Psoas muscle (tissue), 8 donors: ENCODE data around the gene AOPEP. TPM values are rescaled to one million over a fixed set of nuclear protein-coding genes. Genes with fewer than 3 reads are reported as not detected.

Experiments used
- ATAC-seq, 4 donors: fragments of 200-7000 bp; cut with Tn5 transposase; one replicate each; pipeline ENCODE4 v1.9.1; 2020; ENCODE audit warnings: moderate library complexity in 3 of 4, mild to moderate bottlenecking in 2 of 4
- DNase-seq, 2 donors: peaks; one replicate each; pipeline ENCODE4 v3.0.0-alpha.2; 2020
- H3K27ac ChIP-seq: fragments of 200-600 bp; one replicate; pipeline ENCODE4 v1.8.0; 2022
- H3K27me3 ChIP-seq, 3 donors: fragments of 200-600 bp in 1 of 3; one replicate each; pipeline versions ENCODE4 v1.6.1 to v1.8.0; 2013 to 2022; ENCODE audit warnings: low read length in 2 of 3, mild to moderate bottlenecking in 2 of 3, moderate library complexity in 1 of 3; ENCODE audit not compliant: insufficient read depth in 3 of 3
- H3K36me3 ChIP-seq, 2 donors: fragments of 200-600 bp in 1 of 2; one replicate each; pipeline versions ENCODE4 v1.6.1 to v1.8.0; 2013 to 2022; ENCODE audit warnings: low read depth in 1 of 2, mild to moderate bottlenecking in 1 of 2, moderate library complexity in 1 of 2; ENCODE audit not compliant: insufficient read depth in 1 of 2
- H3K4me1 ChIP-seq: fragments of 200-600 bp; one replicate; pipeline ENCODE4 v1.8.0; 2022
- H3K4me3 ChIP-seq: fragments of 200-600 bp; one replicate; pipeline ENCODE4 v1.8.0; 2022; ENCODE audit warnings: mild to moderate bottlenecking
- H3K9me3 ChIP-seq: fragments of 200-600 bp; one replicate; pipeline ENCODE4 v1.8.0; 2022
- WGBS, 3 donors: extraction: QIAGEN DNeasy Blood & Tissue Kit; methylation state at CpG; one replicate each; pipeline versions ENCODE4 v1.1.6 to v1.1.7; 2013; 5-methylcytosine and 5-hydroxymethylcytosine counted together
- intact Hi-C, 2 donors: fragments of 100-400 bp; cut with DNase I; formaldehyde crosslinking; loops; one replicate each; pipeline versions ENCODE4 v1.11.0 to v1.14.2; 2022
- polyA plus RNA-seq, 3 donors: library from polyadenylated mRNA; stranded (reverse); fragments of 200-250 nt; gene quantifications; one replicate each; pipeline ENCODE4 v1.2.3, GENCODE V29; 2013
- total RNA-seq, 4 donors: library from RNA; stranded (reverse); fragmentation: NEBNext Ultra II Directional in 2 of 4; extraction: Animal tissue kit (Norgen Biotek cat#: 25700) in 2 of 4; gene quantifications; one replicate each; pipeline versions ENCODE4 v1.2.1 to v1.2.4, GENCODE V29; 2021 to 2023
- TF ChIP-seq, protein P1 (sequence below): fragments of 200-600 bp; IDR thresholded peaks from one replicate; pipeline ENCODE4 v1.8.0; 2022; ENCODE audit warnings: antibody characterized with exemption
- donor health status: healthy with polysubstance abuse.
- donor health status: DM: no; HTN: no; CAD: no; lungs with moderate emphysema.
- donor health status: Bipolar disorder and iron deficiency.
- donor health status: healthy.
- donor health status: DM: yes; HTN: yes; CAD: no.
- donor health status: DM: no; HTN: no; CAD: no.
- donor health status: DM: no; HTN: no; CAD: no.
- donor health status: DM: yes; HTN: yes; CAD: no.

The AOPEP gene
- total and polyA plus RNA-seq, 7 donors: 46.4 to 96.9 (median 78.6) TPM

GRCh38 chr9:94824411-94824810, 97.9 kb downstream of the AOPEP start:
- DNase-seq: no peak
- Histone ChIP-seq H3K4me1 (peaks cover 43% of the 10 kb centered on the region), H3K27ac (no peak overlapping the region), H3K9me3 (no peaks in the 10 kb centered on the region), H3K36me3 (no peaks in the 10 kb centered on the region), H3K27me3 (no peaks in the 10 kb centered on the region), H3K4me3 (no peak overlapping the region)
- WGBS, 3 donors: 63 to 83% (median 64%) methylated on average over 2 of the region's 2 CpGs
- intact Hi-C loops: no loop called here
- no peak for ATAC-seq
- TF ChIP-seq, protein P1, sequence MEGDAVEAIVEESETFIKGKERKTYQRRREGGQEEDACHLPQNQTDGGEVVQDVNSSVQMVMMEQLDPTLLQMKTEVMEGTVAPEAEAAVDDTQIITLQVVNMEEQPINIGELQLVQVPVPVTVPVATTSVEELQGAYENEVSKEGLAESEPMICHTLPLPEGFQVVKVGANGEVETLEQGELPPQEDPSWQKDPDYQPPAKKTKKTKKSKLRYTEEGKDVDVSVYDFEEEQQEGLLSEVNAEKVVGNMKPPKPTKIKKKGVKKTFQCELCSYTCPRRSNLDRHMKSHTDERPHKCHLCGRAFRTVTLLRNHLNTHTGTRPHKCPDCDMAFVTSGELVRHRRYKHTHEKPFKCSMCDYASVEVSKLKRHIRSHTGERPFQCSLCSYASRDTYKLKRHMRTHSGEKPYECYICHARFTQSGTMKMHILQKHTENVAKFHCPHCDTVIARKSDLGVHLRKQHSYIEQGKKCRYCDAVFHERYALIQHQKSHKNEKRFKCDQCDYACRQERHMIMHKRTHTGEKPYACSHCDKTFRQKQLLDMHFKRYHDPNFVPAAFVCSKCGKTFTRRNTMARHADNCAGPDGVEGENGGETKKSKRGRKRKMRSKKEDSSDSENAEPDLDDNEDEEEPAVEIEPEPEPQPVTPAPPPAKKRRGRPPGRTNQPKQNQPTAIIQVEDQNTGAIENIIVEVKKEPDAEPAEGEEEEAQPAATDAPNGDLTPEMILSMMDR: no peak

- no peaks in the 10 kb centered on the region for H3K27me3 ChIP-seq
- no peaks in the 10 kb centered on the region for H3K36me3 ChIP-seq
- H3K9me3 ChIP-seq: no peaks in the 10 kb centered on the region
- peak overlapping the region; percentile 53 for H3K27ac ChIP-seq
- DNase-seq (no peak), ATAC-seq (no peak)
- 37 to 70% (median 53%) methylated on average over 12 of the region's 12 CpGs for WGBS, 3 donors
- peaks cover 43% of the 10 kb centered on the region for H3K4me1 ChIP-seq
- peak overlapping the region; percentile 10 for H3K4me3 ChIP-seq
- intact Hi-C loops: loop anchor here in 1 of 2 donors (5.0 kb wide), 1 partner anchor 37 kb away; no protein-coding TSS in a partner anchor
- TF ChIP-seq, protein P1: no peak
These were observed 98.6 kb downstream of the AOPEP start for GRCh38 chr9:94824913-94825610.

DNA sequence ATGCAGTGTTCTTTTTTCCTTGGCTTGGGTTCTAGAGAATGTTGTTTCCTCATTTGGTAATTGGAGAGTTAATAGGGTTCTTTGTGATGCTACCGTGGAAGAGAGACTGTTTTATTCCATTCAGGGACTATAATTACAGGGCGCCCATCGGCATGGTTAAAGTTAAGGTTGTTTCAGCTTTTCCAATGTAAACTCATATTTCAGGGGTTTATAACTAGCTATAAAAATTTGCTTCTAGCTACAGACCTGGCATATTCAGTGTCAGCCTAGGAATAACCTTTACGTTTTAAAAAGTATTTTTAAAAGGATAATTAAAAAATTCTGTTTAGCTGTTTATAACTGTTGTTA, 99.1 kb downstream of the AOPEP start:
- peak overlapping the region; percentile 53 for H3K27ac ChIP-seq
- H3K9me3 ChIP-seq: no peaks in the 10 kb centered on the region
- intact Hi-C loops: loop anchor here in 1 of 2 donors (5.0 kb wide), 1 partner anchor 37 kb away; no protein-coding TSS in a partner anchor
- no peak for DNase-seq
- no peaks in the 10 kb centered on the region for H3K36me3 ChIP-seq
- H3K4me3 ChIP-seq: peak overlapping the region; percentile 10
- no peak for ATAC-seq
- 29 to 54% (median 30%) methylated on average over 4 of the region's 4 CpGs for WGBS, 3 donors
- H3K27me3 ChIP-seq: no peaks in the 10 kb centered on the region
- TF ChIP-seq, protein P1: no peak
- H3K4me1 ChIP-seq: peaks cover 43% of the 10 kb centered on the region

- ATAC-seq: peak; percentile 52 to 88 (median 78)
- intact Hi-C loops: loop anchor here in 1 of 2 donors (5.0 kb wide), 1 partner anchor 36 kb away; no protein-coding TSS in a partner anchor
- peak in 1 of 2 donors; percentile 53 for DNase-seq
- Histone ChIP-seq H3K27me3 (no peaks in the 10 kb centered on the region), H3K9me3 (no peaks in the 10 kb centered on the region), H3K36me3 (no peaks in the 10 kb centered on the region), H3K4me1 (peaks cover 43% of the 10 kb centered on the region), H3K4me3 (peak overlapping the region; percentile 10), H3K27ac (peak overlapping the region; percentile 53)
- WGBS, 3 donors: 29 to 50% (median 32%) methylated on average over 9 of the region's 9 CpGs
- TF ChIP-seq, protein P1: no peak
These were observed 99.5 kb downstream of the AOPEP start for GRCh38 chr9:94826044-94826443.
